Loucy (cell line): ENCODE data around the gene HIRA.

Experiments
- EZH2phosphoT487 ChIP-seq: fragments of 200-600 bp; IDR thresholded peaks from 2 replicates; pipeline ENCODE4 v1.6.1; 2018; ENCODE audit warnings: antibody characterized with exemption, mild to moderate bottlenecking, moderate library complexity, borderline replicate concordance
- TF ChIP-seq, protein P1 (sequence below): fragments of 200-600 bp; sonication (generic); conservative IDR thresholded peaks from 2 replicates; pipeline ENCODE4 v1.5.1; 2014; ENCODE audit warnings: mild to moderate bottlenecking, antibody characterized with exemption, low read length

DNA sequence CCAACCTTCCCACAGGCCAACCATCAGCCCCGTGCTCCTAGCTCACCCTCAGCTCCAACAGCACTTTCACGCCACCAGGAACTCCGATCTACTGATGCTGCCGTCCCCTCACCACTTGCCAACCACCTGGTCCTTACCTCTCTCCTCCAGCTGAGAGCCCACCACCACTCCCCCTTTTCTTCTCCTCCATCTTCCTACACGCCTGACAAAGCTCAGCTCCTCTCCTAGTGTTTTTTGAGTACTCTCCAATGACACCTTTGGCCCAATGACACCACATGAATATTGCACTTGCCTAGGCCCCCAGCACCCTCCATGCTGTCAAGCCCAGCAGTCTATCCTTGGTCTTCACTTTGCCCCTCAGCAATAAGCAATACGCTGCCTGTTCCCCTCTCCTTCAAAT, 30.7 kb downstream of the HIRA start:
- TF ChIP-seq, protein P1, sequence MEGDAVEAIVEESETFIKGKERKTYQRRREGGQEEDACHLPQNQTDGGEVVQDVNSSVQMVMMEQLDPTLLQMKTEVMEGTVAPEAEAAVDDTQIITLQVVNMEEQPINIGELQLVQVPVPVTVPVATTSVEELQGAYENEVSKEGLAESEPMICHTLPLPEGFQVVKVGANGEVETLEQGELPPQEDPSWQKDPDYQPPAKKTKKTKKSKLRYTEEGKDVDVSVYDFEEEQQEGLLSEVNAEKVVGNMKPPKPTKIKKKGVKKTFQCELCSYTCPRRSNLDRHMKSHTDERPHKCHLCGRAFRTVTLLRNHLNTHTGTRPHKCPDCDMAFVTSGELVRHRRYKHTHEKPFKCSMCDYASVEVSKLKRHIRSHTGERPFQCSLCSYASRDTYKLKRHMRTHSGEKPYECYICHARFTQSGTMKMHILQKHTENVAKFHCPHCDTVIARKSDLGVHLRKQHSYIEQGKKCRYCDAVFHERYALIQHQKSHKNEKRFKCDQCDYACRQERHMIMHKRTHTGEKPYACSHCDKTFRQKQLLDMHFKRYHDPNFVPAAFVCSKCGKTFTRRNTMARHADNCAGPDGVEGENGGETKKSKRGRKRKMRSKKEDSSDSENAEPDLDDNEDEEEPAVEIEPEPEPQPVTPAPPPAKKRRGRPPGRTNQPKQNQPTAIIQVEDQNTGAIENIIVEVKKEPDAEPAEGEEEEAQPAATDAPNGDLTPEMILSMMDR, result no peak
- TF ChIP-seq EZH2phosphoT487, result no peak
